ENCODE data around the gene ARL5B.
A peak's percentile ranks its signal among the peaks of the same experiment; 100 is the strongest.

ARL5B gene

GRCh38 chr10:18658271-18659124 is 733 bp upstream of the ARL5B start:
- Histone ChIP-seq H3K27ac (peak overlapping the region; percentile 99), H3K4me3 (peak overlapping the region; percentile 97), H3K4me1 (peaks cover 38% of the 10 kb centered on the region), H4K20me1 (peaks cover 38% of the 10 kb centered on the region), H3K9ac (peak overlapping the region; percentile 100), H3K4me2 (peak overlapping the region; percentile 94), H3K9me3 (no peaks in the 10 kb centered on the region; the same call in 1 of the 2 replicates), H3K27me3 (no peaks in the 10 kb centered on the region), H3K36me3 (peaks cover 15% of the 10 kb centered on the region)
- no peak for TF ChIP-seq Cebpa-rat (IDR thresholded peaks at IDR 0.05)

- H4K20me1 ChIP-seq = peaks cover 53% of the 10 kb centered on the region
- H3K27ac ChIP-seq = peak overlapping the region; percentile 99
- H3K4me1 ChIP-seq = peaks cover 40% of the 10 kb centered on the region
- no peaks in the 10 kb centered on the region; the same call in 1 of the 2 replicates for H3K9me3 ChIP-seq
- H3K27me3 ChIP-seq = no peaks in the 10 kb centered on the region
- peak overlapping the region; percentile 100 for H3K9ac ChIP-seq
- H3K4me2 ChIP-seq = peak overlapping the region; percentile 85
- peaks cover 25% of the 10 kb centered on the region for H3K36me3 ChIP-seq
- H3K4me3 ChIP-seq = peak overlapping the region; percentile 97
- TF ChIP-seq Cebpa-rat (IDR thresholded peaks at IDR 0.05) = no peak
These were observed 746 bp downstream of the ARL5B start for GRCh38 chr10:18659819-18660535.

GRCh38 chr10:18660816-18661431 is 1.7 kb downstream of the ARL5B start:
- Histone ChIP-seq H3K9ac (peak overlapping the region; percentile 100), H3K9me3 (no peaks in the 10 kb centered on the region; the same call in 1 of the 2 replicates), H3K27ac (peak overlapping the region; percentile 99), H3K4me3 (peak overlapping the region; percentile 97), H3K36me3 (peaks cover 33% of the 10 kb centered on the region), H3K4me1 (peaks cover 46% of the 10 kb centered on the region), H3K4me2 (peak overlapping the region; percentile 85), H4K20me1 (peaks cover 62% of the 10 kb centered on the region), H3K27me3 (no peaks in the 10 kb centered on the region)
- no peak for TF ChIP-seq Cebpa-rat (IDR thresholded peaks at IDR 0.05)

- Histone ChIP-seq H3K36me3 (peaks cover 71% of the 10 kb centered on the region), H3K4me1 (peaks cover 33% of the 10 kb centered on the region), H4K20me1 (peaks cover 100% of the 10 kb centered on the region), H3K4me3 (no peak overlapping the region), H3K4me2 (no peak overlapping the region), H3K9me3 (no peaks in the 10 kb centered on the region; the same call in 1 of the 2 replicates), H3K9ac (no peak overlapping the region), H3K27ac (no peak overlapping the region), H3K27me3 (no peaks in the 10 kb centered on the region)
- no peak for TF ChIP-seq Cebpa-rat (IDR thresholded peaks at IDR 0.05)
These were observed 5.7 kb downstream of the ARL5B start for GRCh38 chr10:18664841-18665478.

GRCh38 chr10:18665815-18666558 is 6.8 kb downstream of the ARL5B start:
- Histone ChIP-seq H3K4me2 (no peak overlapping the region), H3K27ac (no peak overlapping the region), H4K20me1 (peaks cover 100% of the 10 kb centered on the region), H3K9ac (no peak overlapping the region), H3K36me3 (peaks cover 81% of the 10 kb centered on the region), H3K4me1 (peaks cover 29% of the 10 kb centered on the region), H3K9me3 (no peaks in the 10 kb centered on the region; the same call in 1 of the 2 replicates), H3K4me3 (no peak overlapping the region), H3K27me3 (no peaks in the 10 kb centered on the region)
- TF ChIP-seq Cebpa-rat (IDR thresholded peaks at IDR 0.05) = no peak

GRCh38 chr10:18666810-18667209 is 7.6 kb downstream of the ARL5B start:
- Histone ChIP-seq H3K27me3 (no peaks in the 10 kb centered on the region), H3K9ac (no peak overlapping the region), H3K9me3 (no peaks in the 10 kb centered on the region; the same call in 1 of the 2 replicates), H4K20me1 (peaks cover 100% of the 10 kb centered on the region), H3K4me1 (peaks cover 21% of the 10 kb centered on the region), H3K4me3 (no peak overlapping the region), H3K27ac (no peak overlapping the region), H3K36me3 (peaks cover 89% of the 10 kb centered on the region), H3K4me2 (no peak overlapping the region)
- TF ChIP-seq Cebpa-rat (IDR thresholded peaks at IDR 0.05) = no peak

- no peak overlapping the region for H3K9ac ChIP-seq
- no peak overlapping the region for H3K27ac ChIP-seq
- H3K27me3 ChIP-seq = no peaks in the 10 kb centered on the region
- no peak overlapping the region for H3K4me2 ChIP-seq
- peaks cover 99% of the 10 kb centered on the region for H4K20me1 ChIP-seq
- peaks cover 92% of the 10 kb centered on the region for H3K36me3 ChIP-seq
- no peak for TF ChIP-seq Cebpa-rat (IDR thresholded peaks at IDR 0.05)
- H3K4me1 ChIP-seq = peaks cover 9% of the 10 kb centered on the region; the same call in 1 of the 2 replicates
- no peaks in the 10 kb centered on the region; the same call in 1 of the 2 replicates for H3K9me3 ChIP-seq
- no peak overlapping the region for H3K4me3 ChIP-seq
These were observed 8.8 kb downstream of the ARL5B start for GRCh38 chr10:18668026-18668425.

- TF ChIP-seq Cebpa-rat (IDR thresholded peaks at IDR 0.05) = no peak
- Histone ChIP-seq H3K27me3 (no peaks in the 10 kb centered on the region), H3K36me3 (peaks cover 72% of the 10 kb centered on the region), H3K4me3 (no peak overlapping the region), H3K9me3 (no peaks in the 10 kb centered on the region), H3K4me2 (no peak overlapping the region), H3K9ac (no peak overlapping the region), H3K4me1 (no peaks in the 10 kb centered on the region), H3K27ac (no peak overlapping the region), H4K20me1 (peaks cover 53% of the 10 kb centered on the region)
These were observed 16.0 kb downstream of the ARL5B start for GRCh38 chr10:18675086-18675801.

Data from BLaER1 (cell line).